Fibroblast of lung (primary cell): Measurements from ENCODE around the gene BUD13. TPM values are rescaled to one million over a fixed set of nuclear protein-coding genes. Genes with fewer than 3 reads are reported as not detected.

ENCODE experiments used
- DNase-seq, 2 donors: peaks; one replicate each; pipeline versions ENCODE4 v3.0.0 to v3.0.0-alpha.2; 2010; ENCODE audit warnings: low read depth in 2 of 2
- H2AFZ ChIP-seq: 2 replicates; pipeline ENCODE4 v1.5.1; 2012; ENCODE audit warnings: low read length, control low read depth, inconsistent platforms
- H3K27ac ChIP-seq: 2 replicates; pipeline ENCODE4 v1.5.1; 2011; ENCODE audit warnings: low read length, control low read depth; ENCODE audit not compliant: insufficient read depth
- H3K27me3 ChIP-seq: 2 replicates; pipeline ENCODE4 v1.5.1; 2011; ENCODE audit warnings: mild to moderate bottlenecking, low read length; ENCODE audit not compliant: control insufficient read depth, insufficient read depth
- H3K36me3 ChIP-seq: 2 replicates; pipeline ENCODE4 v1.5.1; 2011; ENCODE audit warnings: low read length; ENCODE audit not compliant: control insufficient read depth, insufficient read depth
- H3K4me1 ChIP-seq: 2 replicates; pipeline ENCODE4 v1.5.1; 2011; ENCODE audit warnings: low read length; ENCODE audit not compliant: control insufficient read depth, insufficient read depth; ENCODE audit errors: extremely low read depth
- H3K4me2 ChIP-seq: 2 replicates; pipeline ENCODE4 v1.5.1; 2011; ENCODE audit warnings: low read length, control low read depth; ENCODE audit not compliant: insufficient read depth; ENCODE audit errors: extremely low read depth
- H3K4me3 ChIP-seq, 4 experiments: fragments of 200-600 bp in 1 of 4; sonication (generic) in 1 of 4; replicated peaks in 1 of 4; 2 replicates each; pipeline ENCODE4 v1.5.1; 2011 to 2016; ENCODE audit warnings: low read length in 4 of 4, low read depth in 3 of 4, mild to moderate bottlenecking in 3 of 4, control low read depth in 2 of 4, inconsistent platforms in 1 of 4, mixed read lengths in 1 of 4; ENCODE audit not compliant: insufficient read depth in 1 of 4; ENCODE audit errors: control extremely low read depth in 1 of 4
- H3K79me2 ChIP-seq: 2 replicates; pipeline ENCODE4 v1.5.1; 2012; ENCODE audit warnings: mild to moderate bottlenecking, low read length, inconsistent platforms; ENCODE audit not compliant: control insufficient read depth, insufficient read depth
- H3K9ac ChIP-seq: 2 replicates; pipeline ENCODE4 v1.5.1; 2011; ENCODE audit warnings: mild to moderate bottlenecking, low read length, control low read depth; ENCODE audit not compliant: insufficient read depth
- H3K9me3 ChIP-seq: 2 replicates; pipeline ENCODE4 v1.5.1; 2012; ENCODE audit warnings: low read depth, low read length; ENCODE audit not compliant: control insufficient read depth, insufficient read depth
- H4K20me1 ChIP-seq: 2 replicates; pipeline ENCODE4 v1.5.1; 2011; ENCODE audit warnings: low read length; ENCODE audit not compliant: control insufficient read depth, insufficient read depth; ENCODE audit errors: extremely low read depth
- EZH2 ChIP-seq: IDR thresholded peaks from 2 replicates; pipeline ENCODE4 v1.5.1; 2012; ENCODE audit warnings: low read length, control low read depth, mild to moderate bottlenecking; ENCODE audit errors: missing control alignments
- polyA plus RNA-seq, 2 donors: library from polyadenylated mRNA; depleted of rRNA in 1 of 2; stranded (reverse) in 1 of 2; unstranded in 1 of 2; fragments of >200 nt; gene quantifications; 2 replicates each; pipeline ENCODE4 v1.2.1, GENCODE V29; 2011 to 2012; ENCODE audit warnings: missing spikeins in 1 of 2
- total RNA-seq: library from RNA; depleted of rRNA; stranded (reverse); fragments of >200 nt; gene quantifications from 2 replicates; pipeline ENCODE4 v1.2.1, GENCODE V29; 2014
- TF ChIP-seq, protein P1 (sequence below), 2 donors: IDR thresholded peaks in 1 of 2; conservative IDR thresholded peaks in 1 of 2; 1 replicate in 1 of 2; 2 replicates in 1 of 2; pipeline ENCODE4 v1.5.1; 2011 to 2012; ENCODE audit warnings: low read length in 2 of 2, control low read depth in 1 of 2, inconsistent platforms in 1 of 2, low read depth in 1 of 2, mild to moderate bottlenecking in 1 of 2

Gene BUD13
- total and polyA plus RNA-seq, 2 donors (not counting 1 experiment from before 2014, with no cell fraction given) = 12.7 to 13.0 TPM

DNA sequence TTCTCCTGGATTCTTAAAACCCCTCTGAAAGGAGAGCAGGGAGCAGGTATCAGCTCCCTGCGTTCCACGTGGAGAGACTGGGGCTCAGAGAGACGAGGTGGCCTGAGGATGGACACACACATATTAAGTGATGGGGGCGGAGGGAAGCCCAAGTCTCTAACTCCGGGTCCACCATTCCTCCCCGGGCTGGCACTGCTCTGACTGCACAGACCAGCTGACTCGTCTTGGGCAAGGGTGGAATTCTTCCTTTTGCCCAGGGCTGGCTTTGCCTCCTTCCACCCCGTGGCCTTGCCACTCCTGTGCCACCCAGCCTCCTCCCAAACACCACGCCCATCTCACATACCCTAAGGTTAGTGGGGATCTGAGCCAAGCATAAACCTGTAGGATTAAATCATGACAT, 65.0 kb downstream of the BUD13 start:
- H3K27me3 ChIP-seq = peaks cover 6% of the 10 kb centered on the region
- no peaks in the 10 kb centered on the region for H3K36me3 ChIP-seq
- H3K4me1 ChIP-seq = no peaks in the 10 kb centered on the region
- H3K9ac ChIP-seq = no peak overlapping the region
- no peak for DNase-seq
- no peaks in the 10 kb centered on the region for H4K20me1 ChIP-seq
- no peak overlapping the region for H3K27ac ChIP-seq
- H3K4me2 ChIP-seq = no peak overlapping the region
- no peak overlapping the region for H2AFZ ChIP-seq
- no peaks in the 10 kb centered on the region for H3K9me3 ChIP-seq
- H3K79me2 ChIP-seq = no peaks in the 10 kb centered on the region
- H3K4me3 ChIP-seq = no peak overlapping the region
- no peak for TF ChIP-seq EZH2
- TF ChIP-seq, protein P1, sequence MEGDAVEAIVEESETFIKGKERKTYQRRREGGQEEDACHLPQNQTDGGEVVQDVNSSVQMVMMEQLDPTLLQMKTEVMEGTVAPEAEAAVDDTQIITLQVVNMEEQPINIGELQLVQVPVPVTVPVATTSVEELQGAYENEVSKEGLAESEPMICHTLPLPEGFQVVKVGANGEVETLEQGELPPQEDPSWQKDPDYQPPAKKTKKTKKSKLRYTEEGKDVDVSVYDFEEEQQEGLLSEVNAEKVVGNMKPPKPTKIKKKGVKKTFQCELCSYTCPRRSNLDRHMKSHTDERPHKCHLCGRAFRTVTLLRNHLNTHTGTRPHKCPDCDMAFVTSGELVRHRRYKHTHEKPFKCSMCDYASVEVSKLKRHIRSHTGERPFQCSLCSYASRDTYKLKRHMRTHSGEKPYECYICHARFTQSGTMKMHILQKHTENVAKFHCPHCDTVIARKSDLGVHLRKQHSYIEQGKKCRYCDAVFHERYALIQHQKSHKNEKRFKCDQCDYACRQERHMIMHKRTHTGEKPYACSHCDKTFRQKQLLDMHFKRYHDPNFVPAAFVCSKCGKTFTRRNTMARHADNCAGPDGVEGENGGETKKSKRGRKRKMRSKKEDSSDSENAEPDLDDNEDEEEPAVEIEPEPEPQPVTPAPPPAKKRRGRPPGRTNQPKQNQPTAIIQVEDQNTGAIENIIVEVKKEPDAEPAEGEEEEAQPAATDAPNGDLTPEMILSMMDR (conservative IDR thresholded peaks at IDR 0.05 in 1 of 2, IDR thresholded peaks at IDR 0.05 in 1 of 2; ENCODE audit: low read depth in 1 of 2, low read length in 2 of 2) = no peak

DNA sequence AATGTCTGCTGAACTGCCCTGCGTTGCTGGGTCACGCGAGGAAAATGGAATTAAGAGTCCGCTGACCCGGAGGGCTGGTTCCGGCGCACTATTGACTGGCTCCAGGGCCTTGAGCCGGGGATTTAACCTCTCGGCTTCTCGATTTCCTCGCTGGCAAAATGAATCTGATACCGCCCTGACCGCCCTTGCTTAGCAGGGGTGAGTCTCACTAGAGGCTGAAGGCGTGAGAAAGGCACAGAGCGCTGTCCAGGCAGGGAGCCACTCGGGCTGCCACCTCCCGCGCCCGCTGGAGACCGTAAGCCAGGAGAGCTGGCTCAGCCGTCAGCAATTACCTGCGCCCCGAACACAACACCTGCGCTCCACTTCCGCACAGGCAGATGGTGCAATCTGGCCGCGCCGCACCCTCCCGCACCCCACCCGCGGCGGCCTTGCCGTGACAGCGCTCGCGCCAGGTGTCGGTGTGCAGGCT, 65.6 kb downstream of the BUD13 start:
- no peak overlapping the region for H2AFZ ChIP-seq

DNA sequence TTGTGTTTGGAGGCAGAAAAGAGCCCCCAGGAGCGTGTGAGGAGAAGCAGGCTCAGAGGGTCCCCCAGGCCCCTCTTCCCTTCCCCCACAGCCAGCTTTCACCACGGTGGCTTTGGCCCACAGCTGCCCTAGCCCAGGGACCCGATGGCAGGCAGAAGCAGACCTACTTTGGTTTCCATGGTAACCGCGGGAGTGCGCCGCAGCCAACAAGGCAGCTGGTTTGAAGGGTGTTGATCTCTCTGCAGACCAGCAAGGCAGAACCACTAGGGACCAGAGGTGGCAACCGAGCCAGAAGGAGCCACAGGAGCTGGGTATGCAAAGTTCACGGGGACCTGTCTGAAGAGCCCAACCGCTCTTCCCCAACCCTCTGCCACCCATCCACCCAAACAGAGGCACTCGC, 69.4 kb downstream of the BUD13 start:
- peak in 1 of 2 donors; percentile 2 for DNase-seq

More for the DNA sequence above, 65.6 kb downstream of the BUD13 start:
- Histone ChIP-seq H3K4me3 (no peak overlapping the region), H3K27me3 (peaks cover 7% of the 10 kb centered on the region), H3K4me2 (no peak overlapping the region), H3K9ac (no peak overlapping the region), H3K79me2 (no peaks in the 10 kb centered on the region), H4K20me1 (no peaks in the 10 kb centered on the region), H3K27ac (no peak overlapping the region), H3K36me3 (no peaks in the 10 kb centered on the region), H3K4me1 (no peaks in the 10 kb centered on the region), H3K9me3 (no peaks in the 10 kb centered on the region)
- DNase-seq = no peak
- TF ChIP-seq EZH2 = no peak
- TF ChIP-seq, protein P1 (conservative IDR thresholded peaks at IDR 0.05 in 1 of 2, IDR thresholded peaks at IDR 0.05 in 1 of 2; ENCODE audit: low read depth in 1 of 2, low read length in 2 of 2) = no peak

More for the DNA sequence above, 69.4 kb downstream of the BUD13 start:
- Histone ChIP-seq H4K20me1 (no peaks in the 10 kb centered on the region), H3K27me3 (peaks cover 7% of the 10 kb centered on the region), H3K36me3 (no peaks in the 10 kb centered on the region), H3K4me1 (no peaks in the 10 kb centered on the region), H3K79me2 (no peaks in the 10 kb centered on the region), H3K9me3 (no peaks in the 10 kb centered on the region), H3K27ac (no peak overlapping the region), H3K4me2 (no peak overlapping the region), H3K4me3 (no peak overlapping the region), H3K9ac (no peak overlapping the region), H2AFZ (no peak overlapping the region)
- no peak for TF ChIP-seq EZH2
- TF ChIP-seq, protein P1 (conservative IDR thresholded peaks at IDR 0.05 in 1 of 2, IDR thresholded peaks at IDR 0.05 in 1 of 2; ENCODE audit: low read depth in 1 of 2, low read length in 2 of 2) = no peak
